Endothelial cell of umbilical vein (primary cell): ENCODE data around the gene ITGB8. TPM values are rescaled to one million over a fixed set of nuclear protein-coding genes. Genes with fewer than 3 reads are reported as not detected.

Experiments used
- BruUV-seq: library from RNA; stranded (reverse); fragments of 400-500 nt; replicated peaks from 2 replicates; lab custom pipeline; 2021; lab: Mats Ljungman, UMichigan
- CTCF ChIA-PET: fragments of 300-600, 350-600 bp; sonication (Branson Sonifier 250); formaldehyde crosslinking; loops from one replicate; lab custom pipeline; 2021; ENCODE audit warnings: antibody characterized with exemption, inconsistent platforms; lab: Charles Lee
- POLR2A ChIA-PET: fragments of 300-600, 350-600 bp; sonication (Branson Sonifier 250); formaldehyde crosslinking; loops from one replicate; lab custom pipeline; 2021; ENCODE audit warnings: antibody characterized with exemption, inconsistent platforms; lab: Charles Lee
- DNase-seq: peaks from one replicate; pipeline ENCODE4 v3.0.0-alpha.2; 2011; ENCODE audit warnings: low read depth, low spot score
- FAIRE-seq: peaks from 2 replicates; lab custom pipeline; 2011; peaks lifted over from hg19 to GRCh38; lab: Jason Lieb, UNC
- H2AFZ ChIP-seq: 2 replicates; pipeline ENCODE4 v1.6.0; 2012; ENCODE audit warnings: low read depth, low read length, control low read depth, inconsistent platforms
- H3K27ac ChIP-seq: 2 replicates; pipeline ENCODE4 v1.5.1; 2011; ENCODE audit warnings: low read depth, mild to moderate bottlenecking, control low read depth, low read length, moderate library complexity; ENCODE audit not compliant: insufficient read depth
- H3K27me3 ChIP-seq, 2 experiments: 2 replicates each; pipeline versions ENCODE4 v1.6.0 to v1.6.1; 2011; ENCODE audit warnings: low read length in 2 of 2, mixed read lengths in 1 of 2; ENCODE audit not compliant: control insufficient read depth in 2 of 2, insufficient read depth in 2 of 2
- H3K36me3 ChIP-seq, 2 experiments: 2 replicates in 1 of 2; 3 replicates in 1 of 2; pipeline ENCODE4 v1.5.1; 2011; ENCODE audit warnings: low read length in 2 of 2, mild to moderate bottlenecking in 1 of 2, moderate library complexity in 1 of 2; ENCODE audit not compliant: control insufficient read depth in 2 of 2, insufficient read depth in 2 of 2; ENCODE audit errors: extremely low read depth in 1 of 2
- H3K4me1 ChIP-seq: 3 replicates; pipeline ENCODE4 v1.5.1; 2011; ENCODE audit warnings: mild to moderate bottlenecking, low read length; ENCODE audit not compliant: control insufficient read depth, insufficient read depth; ENCODE audit errors: extremely low read depth
- H3K4me2 ChIP-seq: 2 replicates; pipeline ENCODE4 v1.6.1; 2011; ENCODE audit warnings: low read length, control low read depth, mixed read lengths; ENCODE audit not compliant: insufficient read depth
- H3K4me3 ChIP-seq, 3 experiments: fragments of 200-600 bp in 1 of 3; sonication (generic), shearing (Covaris generic) in 1 of 3; replicated peaks in 1 of 3; 2 replicates each; pipeline ENCODE4 v1.5.1; 2011 to 2016; ENCODE audit warnings: control low read depth in 3 of 3, low read length in 3 of 3, mild to moderate bottlenecking in 2 of 3, inconsistent platforms in 1 of 3, low read depth in 1 of 3, moderate library complexity in 1 of 3; ENCODE audit not compliant: insufficient read depth in 1 of 3
- H3K79me2 ChIP-seq: 2 replicates; pipeline ENCODE4 v1.6.0; 2012; ENCODE audit warnings: low read length, inconsistent platforms; ENCODE audit not compliant: control insufficient read depth, insufficient read depth
- H3K9ac ChIP-seq: replicated peaks from 2 replicates; pipeline ENCODE3; 2011; ENCODE audit warnings: low read length, control low read depth; ENCODE audit not compliant: insufficient read depth; ENCODE audit errors: extremely low read depth
- H3K9me1 ChIP-seq: replicated peaks from 3 replicates; pipeline ENCODE4 v1.6.0; 2011; ENCODE audit warnings: mild to moderate bottlenecking, low read length; ENCODE audit not compliant: control insufficient read depth, insufficient read depth; ENCODE audit errors: extremely low read depth
- H3K9me3 ChIP-seq: replicated peaks from 2 replicates; pipeline ENCODE4 v1.5.1; 2012; ENCODE audit warnings: low read length, inconsistent platforms; ENCODE audit not compliant: control insufficient read depth, insufficient read depth
- H4K20me1 ChIP-seq: replicated peaks from 2 replicates; pipeline ENCODE3; 2011; ENCODE audit warnings: mild to moderate bottlenecking, low read length; ENCODE audit not compliant: control insufficient read depth, insufficient read depth; ENCODE audit errors: extremely low read depth
- EZH2 ChIP-seq: IDR thresholded peaks from 2 replicates; pipeline ENCODE4 v1.6.1; 2012; ENCODE audit warnings: borderline replicate concordance, low read depth, mild to moderate bottlenecking, moderate library complexity, low read length, inconsistent platforms; ENCODE audit not compliant: severe bottlenecking
- FOS ChIP-seq: IDR thresholded peaks from 2 replicates; pipeline ENCODE4 v1.6.1; 2011; ENCODE audit warnings: mild to moderate bottlenecking, low read length, moderate library complexity, borderline replicate concordance; ENCODE audit not compliant: insufficient read depth
- GATA2 ChIP-seq: IDR thresholded peaks from 2 replicates; pipeline ENCODE4 v1.7.0; 2011; ENCODE audit warnings: low read depth, mild to moderate bottlenecking, moderate library complexity, mixed read lengths, low read length; ENCODE audit not compliant: insufficient read length, insufficient read depth
- JUN ChIP-seq: IDR thresholded peaks from 2 replicates; pipeline ENCODE4 v1.6.1; 2011; ENCODE audit warnings: borderline replicate concordance, low read depth; ENCODE audit not compliant: insufficient read length, insufficient read depth
- MAX ChIP-seq: IDR thresholded peaks from 2 replicates; pipeline ENCODE4 v1.6.1; 2011; ENCODE audit not compliant: insufficient read depth, insufficient read length
- MYC ChIP-seq: IDR thresholded peaks from one replicate; pipeline ENCODE4 v1.6.1; 2011; ENCODE audit warnings: mild to moderate bottlenecking, low read depth, low read length
- POLR2A ChIP-seq: IDR thresholded peaks from 2 replicates; pipeline ENCODE4 v1.6.1; 2012; ENCODE audit warnings: low read depth, mild to moderate bottlenecking, control low read depth, low read length
- POLR2AphosphoS5 ChIP-seq: IDR thresholded peaks from 2 replicates; pipeline ENCODE4 v1.6.1; 2012; ENCODE audit warnings: low read depth, mild to moderate bottlenecking, control low read depth, low read length, moderate library complexity; ENCODE audit not compliant: insufficient read depth
- dilution Hi-C: fragments of 300-500 bp; cut with MboI; formaldehyde crosslinking; loops from one replicate; pipeline ENCODE4 v1.15.0; 2019; ENCODE audit warnings: low sequenced_read_pairs; ENCODE audit not compliant: extremely low pct_ligation_motif_present
- intact Hi-C: fragments of 100-400 bp; cut with micrococcal nuclease; formaldehyde crosslinking; loops from one replicate; pipeline ENCODE4 v1.10.0; 2022
- polyA plus RNA-seq, 4 experiments: library from polyadenylated mRNA; depleted of rRNA in 3 of 4; stranded (reverse) in 3 of 4; unstranded in 1 of 4; fragments of >200 nt; gene quantifications; 2 replicates each; pipeline versions ENCODE4 v1.2.1 to v1.2.3, GENCODE V29; 2011 to 2012; ENCODE audit warnings: missing spikeins in 1 of 4
- total RNA-seq: library from RNA; stranded (reverse); gene quantifications from 2 replicates; pipeline ENCODE4 v1.2.3, GENCODE V29; 2021
- TF ChIP-seq, protein P1 (sequence below), 2 donors: IDR thresholded peaks; 1 replicate in 1 of 2; 2 replicates in 1 of 2; pipeline ENCODE4 v1.5.1; 2011; ENCODE audit warnings: low read length in 2 of 2, mild to moderate bottlenecking in 2 of 2, moderate library complexity in 2 of 2, control low read depth in 1 of 2, inconsistent platforms in 1 of 2, low read depth in 1 of 2; ENCODE audit not compliant: insufficient read depth in 1 of 2; ENCODE audit errors: extremely low read depth in 1 of 2

ITGB8 gene
- total and polyA plus RNA-seq, 2 donors (not counting 3 experiments of a cell fraction or from before 2014, with no cell fraction given), result 2.9 to 8.2 TPM

DNA sequence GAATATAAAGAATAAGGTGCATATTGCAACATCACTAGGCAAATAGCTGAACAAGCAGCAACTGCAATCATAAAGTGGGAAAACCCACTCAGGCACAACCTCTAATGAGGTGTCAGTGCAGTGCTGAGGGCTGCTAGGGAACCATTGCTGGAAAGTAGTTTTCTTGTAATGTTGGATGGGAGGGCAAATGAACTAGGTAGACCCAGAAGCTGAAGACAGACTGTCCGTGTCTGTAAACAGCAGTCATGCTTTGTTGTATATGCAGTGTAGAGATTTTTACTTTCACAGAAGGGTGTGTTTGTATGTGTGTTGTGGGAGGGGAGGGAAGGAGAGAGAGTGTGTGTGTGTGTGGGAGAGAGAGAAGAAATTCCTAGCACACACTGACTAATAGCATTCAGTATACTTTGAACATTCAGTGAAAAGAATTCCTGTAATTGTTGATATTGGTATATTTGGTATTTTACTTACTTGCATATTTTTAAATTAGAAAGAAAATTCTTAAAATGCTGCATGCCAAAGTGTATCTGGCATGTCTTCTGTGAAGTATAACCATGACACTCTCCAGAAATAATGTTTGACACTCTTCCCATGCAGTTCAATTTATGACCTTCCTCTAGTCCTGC lies 28.8 kb downstream of the ITGB8 start:
- H3K36me3 ChIP-seq, result peaks cover 0 to 3% of the 10 kb centered on the region in 2 experiments
- ChIA-PET CTCF (no interaction called here), POLR2A (no interaction called here)
- dilution Hi-C loops, result no loop called here
- no peak overlapping the region for H3K4me3 ChIP-seq
- H3K9me1 ChIP-seq, result no peaks in the 10 kb centered on the region
- peaks cover 7% of the 10 kb centered on the region for H3K4me1 ChIP-seq
- H3K27me3 ChIP-seq, result no peaks in the 10 kb centered on the region
- intact Hi-C loops, result no loop called here
- no TSS peak for BruUV-seq
- DNase-seq, result no peak
- no peaks in the 10 kb centered on the region for H4K20me1 ChIP-seq
- no peaks in the 10 kb centered on the region for H3K79me2 ChIP-seq
- H3K9me3 ChIP-seq, result no peaks in the 10 kb centered on the region
- TF ChIP-seq GATA2 (no peak), POLR2AphosphoS5 (no peak), FOS (no peak), MAX (no peak), POLR2A (no peak), EZH2 (no peak), MYC (no peak), JUN (no peak)
- TF ChIP-seq, protein P1, sequence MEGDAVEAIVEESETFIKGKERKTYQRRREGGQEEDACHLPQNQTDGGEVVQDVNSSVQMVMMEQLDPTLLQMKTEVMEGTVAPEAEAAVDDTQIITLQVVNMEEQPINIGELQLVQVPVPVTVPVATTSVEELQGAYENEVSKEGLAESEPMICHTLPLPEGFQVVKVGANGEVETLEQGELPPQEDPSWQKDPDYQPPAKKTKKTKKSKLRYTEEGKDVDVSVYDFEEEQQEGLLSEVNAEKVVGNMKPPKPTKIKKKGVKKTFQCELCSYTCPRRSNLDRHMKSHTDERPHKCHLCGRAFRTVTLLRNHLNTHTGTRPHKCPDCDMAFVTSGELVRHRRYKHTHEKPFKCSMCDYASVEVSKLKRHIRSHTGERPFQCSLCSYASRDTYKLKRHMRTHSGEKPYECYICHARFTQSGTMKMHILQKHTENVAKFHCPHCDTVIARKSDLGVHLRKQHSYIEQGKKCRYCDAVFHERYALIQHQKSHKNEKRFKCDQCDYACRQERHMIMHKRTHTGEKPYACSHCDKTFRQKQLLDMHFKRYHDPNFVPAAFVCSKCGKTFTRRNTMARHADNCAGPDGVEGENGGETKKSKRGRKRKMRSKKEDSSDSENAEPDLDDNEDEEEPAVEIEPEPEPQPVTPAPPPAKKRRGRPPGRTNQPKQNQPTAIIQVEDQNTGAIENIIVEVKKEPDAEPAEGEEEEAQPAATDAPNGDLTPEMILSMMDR (IDR thresholded peaks at IDR 0.05; ENCODE audit: extremely low read depth in 1 of 2, insufficient read depth in 1 of 2, low read depth in 1 of 2, low read length in 2 of 2), result no peak
- H3K9ac ChIP-seq, result no peak overlapping the region
- FAIRE-seq, result no peak
- H2AFZ ChIP-seq, result no peak overlapping the region
- H3K4me2 ChIP-seq, result no peak overlapping the region
- no peak overlapping the region for H3K27ac ChIP-seq
